ENCODE measurements around the gene BICC1.

The BICC1 gene

DNA sequence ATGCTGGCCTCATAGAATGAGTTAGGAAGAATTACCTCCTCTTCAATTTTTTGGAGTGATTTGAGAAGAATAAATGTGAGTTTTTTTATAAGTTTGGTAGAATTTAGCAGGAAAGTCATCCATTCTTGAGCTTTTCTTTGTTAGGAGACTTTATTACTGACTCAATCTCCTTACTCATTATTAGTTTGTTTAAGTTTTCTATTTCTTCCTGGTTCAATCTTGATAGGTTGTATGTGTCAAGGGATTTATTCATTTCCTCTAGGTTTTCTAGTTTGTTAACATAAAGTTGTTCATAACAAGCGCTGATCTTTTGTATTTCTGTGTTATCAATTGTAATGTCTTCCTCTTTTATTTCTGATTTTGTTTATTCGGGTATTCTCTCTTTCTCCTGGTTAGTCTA is 47.4 kb downstream of the BICC1 start:
- in situ Hi-C loops (cut with MboI; ENCODE audit: low sequenced_read_pairs) = no loop called here

DNA sequence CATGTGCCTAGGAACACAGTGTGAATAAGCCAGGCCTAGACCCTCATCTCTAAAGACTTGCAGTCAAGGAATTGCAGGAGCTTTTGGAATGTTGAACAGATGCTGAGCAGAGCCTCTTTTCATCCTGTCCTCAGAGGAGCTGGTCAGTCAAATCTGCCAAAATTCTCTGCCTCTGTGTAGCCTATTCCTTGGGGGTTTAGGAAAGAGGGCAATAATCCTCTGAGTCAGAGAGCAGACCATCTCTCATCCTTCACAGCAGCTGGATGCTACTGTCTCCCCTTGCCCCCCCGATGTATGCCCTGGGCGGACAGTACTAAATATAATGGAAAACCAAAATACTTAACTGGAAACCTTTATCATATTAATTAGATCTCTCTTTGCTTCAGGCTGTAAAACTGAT is 52.6 kb downstream of the BICC1 start:
- in situ Hi-C loops (cut with MboI; ENCODE audit: low sequenced_read_pairs) = no loop called here

DNA sequence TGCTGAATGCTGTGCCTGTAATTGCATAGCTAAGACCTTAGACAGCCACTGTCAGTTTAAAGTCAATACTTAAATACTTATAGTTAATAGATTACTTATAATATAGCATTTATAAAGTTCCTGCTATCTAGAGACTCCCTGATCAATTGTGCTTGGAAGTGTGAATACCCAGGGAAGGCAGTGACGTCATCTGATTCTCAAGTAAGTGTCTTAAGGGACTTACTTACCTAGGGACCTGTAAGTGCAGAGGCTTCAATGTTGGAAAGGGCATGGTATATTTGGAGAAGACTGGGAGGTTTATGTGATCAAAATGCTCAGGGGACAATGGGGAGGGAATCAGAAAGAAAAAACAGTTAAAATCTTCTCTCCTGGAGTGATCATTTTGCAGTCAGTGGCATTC is 55.0 kb downstream of the BICC1 start:
- in situ Hi-C loops (cut with MboI; ENCODE audit: low sequenced_read_pairs) = no loop called here

DNA sequence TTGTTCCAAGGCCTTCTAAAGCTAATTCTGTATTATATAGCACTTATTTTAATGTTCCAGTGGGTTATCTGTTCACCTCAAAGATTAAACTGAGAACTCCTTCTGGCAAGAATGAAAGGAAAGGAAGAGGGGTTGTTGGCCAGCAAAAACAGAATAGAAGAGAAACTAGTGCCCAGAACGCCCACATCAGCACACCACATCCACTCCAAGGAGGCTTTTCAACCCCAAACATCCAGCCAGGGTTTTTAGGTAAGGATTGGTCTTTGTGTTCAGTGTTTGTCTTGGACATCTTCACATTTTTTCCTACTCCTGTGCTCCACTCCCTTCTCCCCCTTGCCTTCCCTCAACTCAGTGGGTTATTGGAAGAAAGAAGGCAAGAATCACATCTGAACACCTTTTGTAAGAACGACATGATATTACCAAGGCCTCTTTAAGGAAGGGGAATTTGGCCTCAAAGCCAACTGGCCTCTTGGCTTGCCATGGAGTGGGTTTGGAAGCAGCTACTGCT is 55.8 kb downstream of the BICC1 start:
- in situ Hi-C loops (cut with MboI; ENCODE audit: low sequenced_read_pairs) = no loop called here

DNA sequence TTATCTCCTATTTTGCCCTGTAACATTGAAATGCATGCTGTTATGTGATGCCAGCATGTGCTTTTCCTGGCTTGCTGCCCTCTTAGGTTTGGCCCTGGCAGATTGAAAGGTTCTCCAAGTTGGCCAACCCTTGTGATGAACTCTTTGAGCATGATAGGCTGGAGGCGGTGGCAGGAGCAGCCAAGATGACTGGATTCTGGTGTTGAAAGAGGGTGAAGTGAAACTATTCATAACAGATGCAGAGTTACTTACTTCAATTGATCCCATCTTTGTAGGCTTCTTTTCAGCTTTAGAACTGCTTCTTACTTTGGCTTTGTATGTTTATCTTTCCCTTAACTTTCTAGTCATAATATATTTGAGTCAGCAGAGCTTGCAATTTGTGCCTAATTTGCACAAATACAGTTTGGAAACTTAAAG is 57.6 kb downstream of the BICC1 start:
- in situ Hi-C loops (cut with MboI; ENCODE audit: low sequenced_read_pairs) = no loop called here

DNA sequence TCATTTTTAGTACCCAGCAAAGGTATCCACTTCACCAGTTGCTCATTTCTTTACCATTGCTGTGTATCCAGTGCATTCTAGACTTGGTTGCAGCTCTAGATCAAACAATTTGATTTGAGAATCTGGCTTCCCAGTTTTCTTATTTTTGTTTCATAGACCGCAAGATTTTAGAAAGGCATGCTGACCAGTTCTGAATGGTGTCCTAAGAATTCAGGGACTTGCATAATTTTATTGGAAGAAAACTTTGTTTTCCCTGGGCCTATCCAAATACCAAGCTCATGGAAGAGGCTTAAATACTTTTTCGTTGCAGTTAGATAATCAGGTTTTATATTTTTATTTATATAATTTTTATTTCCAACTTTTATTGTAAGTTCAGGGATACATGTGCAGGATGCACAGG is 58.3 kb downstream of the BICC1 start:
- in situ Hi-C loops (cut with MboI; ENCODE audit: low sequenced_read_pairs) = no loop called here

DNA sequence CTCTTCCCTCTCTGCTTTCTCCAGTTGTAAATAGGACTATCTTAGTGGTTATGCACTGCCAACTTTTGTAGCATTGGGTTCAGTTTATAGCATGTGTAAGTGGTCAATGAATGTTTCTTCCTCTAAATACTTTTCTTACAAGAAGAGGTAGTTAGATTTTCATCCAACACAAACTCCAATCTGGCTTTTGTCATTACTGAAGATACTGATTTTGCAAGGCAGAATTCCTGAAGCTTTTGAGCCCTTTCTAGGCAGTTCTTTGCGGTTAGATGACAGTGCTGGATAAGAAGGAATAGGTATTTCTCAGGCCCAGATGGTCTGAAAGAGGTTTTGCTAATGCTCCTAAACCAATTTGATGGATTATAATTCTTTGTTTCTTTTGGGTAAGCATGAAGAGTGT is 60.5 kb downstream of the BICC1 start:
- in situ Hi-C loops (cut with MboI; ENCODE audit: low sequenced_read_pairs) = no loop called here

DNA sequence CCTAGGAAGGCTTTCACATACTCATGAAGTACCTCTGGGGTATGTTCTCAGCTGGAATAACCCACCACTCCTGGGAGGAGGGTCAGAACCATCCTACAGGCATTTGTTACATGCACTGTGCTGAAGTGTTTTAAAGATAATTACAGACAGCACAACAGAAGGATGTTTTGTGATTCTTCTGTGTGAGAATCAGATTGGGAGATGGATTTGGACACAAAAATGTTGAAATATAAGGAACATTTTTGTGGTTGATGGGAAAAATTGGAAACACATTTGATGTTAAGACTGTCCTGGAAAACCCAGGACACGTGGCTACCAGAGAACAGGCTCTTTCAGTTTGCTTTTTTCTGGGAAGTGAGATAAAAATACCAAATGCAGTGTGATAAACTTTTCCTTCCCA is 61.4 kb downstream of the BICC1 start:
- in situ Hi-C loops (cut with MboI; ENCODE audit: low sequenced_read_pairs) = no loop called here

DNA sequence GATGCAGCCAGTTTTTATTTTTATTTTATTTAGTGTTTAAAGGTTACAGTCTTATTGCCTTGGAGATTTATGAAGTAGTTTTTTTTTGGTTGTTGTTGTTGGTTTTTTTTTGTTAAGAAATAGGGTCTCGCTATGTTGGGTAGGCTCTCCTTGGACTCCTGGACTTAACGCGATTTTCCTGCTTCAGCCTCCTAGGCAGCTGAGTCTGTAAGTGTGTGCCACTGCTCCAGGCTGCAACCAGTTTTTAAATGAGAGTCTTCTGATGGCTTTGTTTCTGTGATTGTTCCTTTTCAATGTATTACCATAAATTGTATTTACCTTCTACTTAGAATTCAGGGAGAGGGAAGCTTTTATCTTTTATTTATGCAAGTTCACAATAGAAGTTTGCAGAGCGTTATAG is 62.8 kb downstream of the BICC1 start:
- in situ Hi-C loops (cut with MboI; ENCODE audit: low sequenced_read_pairs) = no loop called here

DNA sequence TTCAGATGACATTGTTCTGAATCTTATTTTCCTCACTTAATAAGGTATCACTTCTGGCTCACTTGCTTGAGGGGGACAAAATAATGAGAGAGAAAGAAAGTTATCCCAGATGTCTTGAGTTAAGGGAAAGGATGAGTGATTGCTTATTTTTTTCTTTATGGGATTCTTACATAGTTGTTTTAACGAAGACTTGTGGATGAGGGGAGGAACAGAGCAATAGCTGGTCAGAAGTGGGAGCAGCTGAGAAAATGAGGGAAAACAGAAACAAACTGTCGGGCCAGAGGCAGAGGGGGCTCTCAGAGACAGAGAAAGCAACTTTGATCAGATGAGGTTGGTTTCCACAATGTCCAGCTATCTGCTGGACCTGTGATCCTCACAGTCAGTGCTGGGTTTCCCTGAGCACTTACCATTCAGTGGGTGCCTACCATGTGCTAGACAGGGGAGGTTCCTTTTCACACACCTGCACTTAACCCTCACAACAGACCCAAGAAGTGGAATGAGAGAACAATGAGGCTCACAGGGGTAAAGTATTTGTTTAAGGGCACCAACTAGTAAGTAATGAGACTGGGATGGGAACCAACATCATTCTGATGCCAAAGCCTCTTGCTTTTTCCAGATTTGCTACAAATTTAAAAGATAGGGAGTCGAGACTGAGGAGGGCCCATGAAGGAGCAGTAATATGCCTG is 64.2 kb downstream of the BICC1 start:
- in situ Hi-C loops (cut with MboI; ENCODE audit: low sequenced_read_pairs) = no loop called here

DNA sequence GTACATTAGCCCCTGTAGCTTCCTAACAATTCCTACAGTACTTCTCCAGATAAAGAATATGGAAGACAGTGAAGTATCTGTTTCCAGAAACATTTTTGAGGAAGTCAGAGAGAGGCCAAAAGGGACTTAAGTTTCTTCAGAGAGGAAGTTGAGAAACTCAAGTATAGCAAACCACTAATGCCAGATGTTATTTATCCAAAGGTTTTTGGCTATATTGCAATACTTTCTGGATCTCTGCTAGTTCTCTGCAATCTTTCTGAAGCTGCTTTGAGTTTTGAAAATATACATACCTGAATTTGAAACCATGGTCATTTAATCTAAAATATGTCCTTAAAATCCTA is 64.7 kb downstream of the BICC1 start:
- in situ Hi-C loops (cut with MboI; ENCODE audit: low sequenced_read_pairs) = no loop called here

DNA sequence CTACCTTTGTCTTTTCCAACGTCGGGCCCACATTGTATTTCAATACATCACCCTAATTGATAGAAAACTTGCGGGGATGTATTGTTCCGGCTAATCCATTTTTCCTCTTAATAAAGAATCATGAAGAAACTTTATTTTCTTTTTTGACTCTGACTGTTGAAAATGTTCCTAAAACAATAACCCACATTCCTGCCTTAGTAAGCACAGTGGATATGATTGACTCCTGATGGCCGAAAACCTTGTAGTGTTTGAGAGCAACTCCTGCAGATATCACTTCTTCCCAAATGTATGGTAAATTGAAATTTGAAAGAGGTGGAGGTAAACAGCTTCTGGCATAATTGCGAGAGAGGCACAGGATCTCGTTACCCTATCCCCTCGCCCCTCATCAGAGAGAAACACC is 65.7 kb downstream of the BICC1 start:
- in situ Hi-C loops (cut with MboI; ENCODE audit: low sequenced_read_pairs) = no loop called here

DNA sequence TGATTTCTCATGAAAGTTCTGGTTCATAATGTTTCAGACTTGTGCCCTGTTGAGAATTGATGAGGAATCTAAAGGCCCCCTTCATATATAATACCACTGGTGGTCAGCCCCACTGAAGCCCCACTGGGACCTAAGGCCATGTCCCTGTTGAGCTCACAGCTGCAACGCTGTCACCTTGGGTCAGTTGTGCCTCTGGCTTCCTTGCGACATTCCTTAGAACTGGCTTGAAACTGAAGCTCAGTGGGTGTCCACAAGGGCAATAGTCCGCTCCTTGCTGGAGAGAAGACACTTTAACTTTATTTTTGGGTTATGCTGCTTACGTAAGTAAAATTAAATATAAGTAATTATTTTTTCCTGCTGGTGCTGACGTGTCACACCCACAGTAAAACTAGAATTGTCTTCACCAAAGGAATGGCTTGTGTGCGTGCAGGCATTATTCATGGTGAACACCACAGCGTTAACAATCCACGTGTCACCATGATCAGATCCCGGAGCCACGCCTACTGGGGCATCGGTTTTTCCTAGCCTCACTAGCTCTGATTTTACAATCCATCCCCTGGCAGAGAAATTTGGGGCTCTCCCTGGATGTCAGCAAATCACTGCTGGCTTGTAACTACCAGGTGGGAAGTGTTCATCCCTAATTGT is 66.5 kb downstream of the BICC1 start:
- in situ Hi-C loops (cut with MboI; ENCODE audit: low sequenced_read_pairs) = no loop called here

DNA sequence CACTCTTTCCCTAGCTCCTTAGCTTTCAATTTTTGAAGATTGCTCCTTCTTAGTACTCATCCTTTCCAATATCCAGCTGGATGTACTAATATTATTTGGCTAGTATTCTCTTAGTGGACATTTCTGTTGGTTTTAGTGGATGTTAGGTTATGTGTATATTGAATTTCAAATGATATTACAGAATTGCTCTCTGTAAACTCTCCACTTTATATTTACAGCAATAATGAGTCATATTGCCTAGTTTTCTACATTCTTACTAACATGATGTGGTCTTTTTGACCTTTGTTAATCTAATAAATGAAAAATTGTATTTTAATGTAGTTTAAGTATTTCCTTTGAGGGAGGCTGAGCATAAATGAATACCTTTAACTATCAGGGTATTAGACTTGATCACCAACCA is 69.4 kb downstream of the BICC1 start:
- in situ Hi-C loops (cut with MboI; ENCODE audit: low sequenced_read_pairs) = no loop called here

DNA sequence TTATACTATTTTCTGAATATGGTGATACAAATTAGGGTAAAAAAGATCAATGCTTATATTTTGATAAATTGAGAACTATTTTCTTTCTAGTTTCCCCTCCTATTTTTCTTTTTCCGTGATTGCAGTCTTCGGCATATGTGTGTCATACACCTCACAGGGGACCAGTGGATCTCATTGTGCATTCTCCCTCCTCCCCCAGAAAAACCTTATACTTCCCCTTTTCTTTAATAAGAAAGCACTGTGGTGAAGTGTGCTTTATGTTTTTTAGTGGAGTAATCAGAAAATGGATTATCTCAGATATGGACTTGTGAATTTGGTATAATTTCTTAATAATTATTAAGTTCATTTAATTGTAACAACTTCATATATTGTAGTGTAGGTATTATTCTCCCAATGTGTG is 72.8 kb downstream of the BICC1 start:
- in situ Hi-C loops (cut with MboI; ENCODE audit: low sequenced_read_pairs) = no loop called here

DNA sequence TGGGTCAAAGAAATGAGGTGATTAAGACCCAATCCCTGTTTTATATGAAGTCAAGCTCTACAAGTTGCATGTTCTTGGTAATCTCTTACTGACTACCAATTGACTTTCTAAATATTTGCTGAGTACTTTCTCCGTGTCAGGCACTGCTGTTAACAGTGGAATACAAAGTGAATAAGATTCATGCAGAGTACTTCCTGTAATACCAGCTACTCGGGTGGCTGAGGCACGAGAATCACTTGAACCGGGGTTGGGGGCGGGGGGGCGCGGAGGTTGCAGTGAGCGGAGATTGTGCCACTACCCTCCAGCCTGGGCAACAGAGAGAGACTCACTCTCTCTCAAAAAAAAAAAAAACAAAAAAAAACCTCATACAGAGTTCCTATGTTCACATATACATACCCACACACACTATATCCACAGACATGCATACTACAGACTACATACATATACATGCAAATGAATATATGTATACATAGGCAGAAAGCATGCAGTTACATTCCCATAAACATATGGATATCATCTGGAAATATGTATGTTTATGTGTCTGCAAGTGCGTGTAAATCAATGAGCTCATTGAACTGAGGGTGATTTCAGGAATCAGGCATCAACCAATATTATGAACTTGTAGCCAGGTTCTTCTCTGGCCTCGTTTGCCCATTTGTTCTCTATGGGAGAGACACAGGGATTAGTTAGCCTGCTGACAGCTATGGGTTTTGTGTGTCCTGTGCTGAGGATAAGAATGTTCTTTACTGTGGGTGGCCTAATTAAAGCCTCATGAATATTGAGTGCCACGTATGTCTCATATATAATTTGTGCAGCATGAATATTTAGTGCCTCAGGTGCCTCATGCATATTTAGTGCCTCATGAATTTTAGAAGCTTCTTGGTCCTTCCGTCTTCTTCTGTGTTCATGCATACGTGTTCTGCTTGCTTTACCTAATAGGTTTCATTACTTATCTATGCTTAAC is 73.9 kb downstream of the BICC1 start:
- in situ Hi-C loops (cut with MboI; ENCODE audit: low sequenced_read_pairs) = no loop called here

DNA sequence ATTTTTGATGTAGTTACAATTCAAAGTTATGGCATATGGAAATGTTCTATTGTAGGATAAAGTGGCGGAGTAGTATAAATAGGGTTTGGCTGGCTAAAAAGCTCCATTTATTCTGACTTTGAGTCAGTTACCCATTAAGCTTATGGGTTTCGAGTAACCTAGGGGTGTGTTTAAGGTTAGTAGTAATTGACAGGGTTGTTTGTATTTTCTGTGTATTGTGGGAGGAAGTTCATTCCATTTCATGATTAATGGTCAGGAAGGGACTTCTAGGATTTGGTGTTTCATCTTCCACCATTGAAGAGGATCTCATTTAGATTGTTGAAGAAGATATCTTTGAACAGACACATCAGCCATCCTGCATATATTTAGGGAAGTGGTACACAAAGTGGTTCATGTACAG is 75.0 kb downstream of the BICC1 start:
- in situ Hi-C loops (cut with MboI; ENCODE audit: low sequenced_read_pairs) = no loop called here

DNA sequence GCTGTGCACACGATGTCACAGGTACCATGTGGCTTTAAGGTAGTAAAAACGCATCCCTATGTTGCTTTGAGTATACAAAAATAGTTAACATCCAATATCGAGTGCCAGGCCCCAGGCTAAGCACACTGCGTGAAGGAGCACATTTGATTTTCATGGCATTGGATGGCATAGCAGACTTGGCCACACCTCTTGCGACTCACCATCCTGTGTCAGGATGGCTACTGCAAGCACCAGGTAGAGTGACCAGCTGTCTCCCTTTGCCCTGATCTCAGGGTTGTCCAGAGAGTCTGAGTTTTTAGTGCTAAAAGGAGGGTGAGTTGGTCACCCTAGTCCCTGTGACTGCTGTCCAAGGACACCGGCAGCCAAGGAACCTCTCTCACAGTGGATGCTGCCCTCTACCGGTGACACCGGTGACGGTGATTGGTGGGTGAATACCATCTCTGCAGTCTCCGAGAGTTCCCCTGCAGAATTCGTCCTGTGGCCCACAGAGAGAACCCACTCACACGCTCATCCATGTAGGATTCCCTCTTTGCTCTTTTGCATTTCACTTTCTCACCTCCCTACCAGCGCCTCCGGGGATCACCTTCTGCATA is 76.1 kb downstream of the BICC1 start:
- in situ Hi-C loops (cut with MboI; ENCODE audit: low sequenced_read_pairs) = no loop called here

DNA sequence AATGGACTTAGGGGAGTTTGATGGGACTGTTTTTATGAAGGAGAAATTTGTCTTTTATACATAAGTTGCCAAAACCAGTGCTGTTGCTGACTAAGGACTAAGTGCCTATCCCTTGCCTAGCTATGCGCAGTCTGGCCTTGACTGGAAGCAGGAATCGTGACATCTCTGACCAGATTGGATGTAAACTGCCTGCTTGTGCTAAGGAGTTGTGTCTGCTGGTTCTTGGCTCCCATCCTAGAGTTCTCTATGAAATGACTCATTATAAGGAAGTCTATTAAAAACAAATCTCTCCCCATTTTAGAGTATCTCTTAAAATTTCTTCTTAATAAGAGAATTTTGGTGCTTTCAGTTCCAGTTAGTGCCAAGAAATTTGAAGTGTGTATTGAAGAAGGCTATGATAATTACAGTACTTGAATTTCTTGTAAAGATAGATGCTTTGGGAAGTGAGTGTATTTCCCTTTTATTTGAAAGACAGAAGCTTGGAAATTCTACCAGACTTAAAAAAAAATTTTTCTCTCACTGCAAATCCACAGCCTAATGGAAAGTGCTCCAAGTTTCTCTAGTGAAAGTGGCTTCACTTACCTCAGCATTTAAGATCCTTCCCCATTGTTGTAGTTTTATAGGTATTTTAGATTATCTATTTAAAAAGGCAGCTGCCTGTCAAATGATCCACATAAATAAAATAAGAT is 77.6 kb downstream of the BICC1 start:
- in situ Hi-C loops (cut with MboI; ENCODE audit: low sequenced_read_pairs) = no loop called here

DNA sequence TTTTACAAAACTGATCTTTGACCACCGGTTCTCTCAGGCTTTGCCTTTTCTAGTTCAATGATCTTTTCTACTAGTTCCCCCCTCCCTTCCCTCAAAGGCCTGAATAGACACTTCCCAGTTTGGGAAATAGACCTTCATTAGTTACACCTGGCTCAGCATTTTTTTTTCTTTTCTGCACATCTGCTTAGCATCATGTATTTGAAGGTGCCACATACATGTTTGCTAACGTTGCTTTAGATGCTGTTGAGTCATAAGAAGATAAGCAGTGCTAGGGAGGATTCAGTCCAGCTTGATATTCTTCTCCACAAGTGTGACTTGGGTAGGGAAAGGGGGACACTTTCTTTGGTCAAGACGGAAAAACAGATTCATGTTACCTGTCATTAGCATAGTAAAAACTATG is 78.3 kb downstream of the BICC1 start:
- in situ Hi-C loops (cut with MboI; ENCODE audit: low sequenced_read_pairs) = no loop called here

DNA sequence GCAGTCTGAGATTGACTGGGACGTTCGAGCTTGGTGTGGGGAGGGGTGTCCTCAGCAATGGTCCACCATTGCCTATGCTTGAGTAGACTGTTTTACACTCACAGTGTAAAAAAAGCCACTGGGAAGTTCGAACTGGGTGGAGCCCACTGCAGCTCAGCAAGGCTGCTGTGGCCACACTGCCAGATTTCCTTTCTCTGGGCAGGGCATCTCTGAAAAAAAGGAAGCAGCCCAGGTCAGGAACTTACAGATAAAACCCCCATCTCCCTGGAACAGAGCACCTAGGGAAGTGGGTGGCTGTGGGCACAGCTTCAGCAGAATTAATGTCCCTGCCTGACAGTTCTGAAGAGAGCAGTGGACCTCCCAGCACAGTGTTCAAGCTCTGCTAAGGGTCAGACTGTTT is 80.3 kb downstream of the BICC1 start:
- in situ Hi-C loops (cut with MboI; ENCODE audit: low sequenced_read_pairs) = no loop called here
